ENCODE measurements around the gene STUM. TPM values are rescaled to one million over a fixed set of nuclear protein-coding genes. Genes with fewer than 3 reads are reported as not detected.
A peak's percentile ranks its signal among the peaks of the same experiment; 100 is the strongest.

Gene STUM
- total and polyA plus RNA-seq, 12 donors = 0.13 to 0.44 (median 0.24) TPM; not detected in 1

DNA sequence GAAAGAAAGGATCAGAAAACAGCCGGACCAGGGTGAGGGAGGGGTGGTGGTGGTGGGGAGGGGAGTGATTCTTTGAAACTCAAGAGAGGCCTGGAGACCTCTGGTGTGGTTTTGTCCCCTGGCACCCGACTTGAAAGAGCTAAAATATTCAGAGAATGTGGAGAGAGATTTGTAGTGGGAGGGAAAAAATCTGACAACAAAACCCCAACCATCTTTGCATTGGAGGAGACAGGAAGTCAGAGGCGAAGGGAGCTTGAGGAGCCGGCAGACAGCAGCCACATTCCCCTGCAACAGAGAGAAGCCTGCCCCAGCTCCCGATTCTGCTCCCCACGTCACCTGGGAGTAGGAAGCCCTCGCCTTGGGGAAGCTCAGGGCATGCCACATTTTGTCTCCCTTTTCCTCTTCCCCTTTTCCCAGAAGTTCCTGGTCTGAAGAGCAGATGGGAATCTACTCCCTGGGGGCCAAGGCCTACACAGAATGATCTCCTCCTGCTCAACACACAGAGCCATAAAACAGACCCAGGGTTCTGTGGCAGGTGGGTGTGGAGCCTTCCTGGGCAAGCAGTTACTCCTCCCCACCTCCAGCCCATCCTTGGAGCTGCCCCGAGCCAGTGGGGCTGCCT, 105.6 kb downstream of the STUM start:
- no peak for DNase-seq

DNA sequence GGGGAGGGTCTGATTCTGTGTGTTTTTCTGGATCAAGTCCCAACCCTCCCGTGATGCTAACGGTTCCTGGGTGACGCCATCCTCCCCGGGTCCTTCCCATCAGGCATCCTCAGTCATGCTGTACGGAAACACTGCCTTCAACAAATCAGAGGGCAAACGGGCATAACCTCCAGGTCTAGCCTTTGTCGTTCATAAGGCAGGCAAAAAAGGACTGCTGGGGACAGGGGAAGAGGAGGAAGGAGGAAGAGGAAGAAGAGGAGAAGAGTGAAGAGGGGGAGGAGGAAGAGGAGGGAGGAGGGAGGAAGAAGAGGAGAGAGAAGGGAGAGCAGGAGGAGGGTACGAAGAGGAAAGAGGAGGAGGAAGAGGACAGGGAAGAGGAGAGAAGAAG, 106.1 kb downstream of the STUM start:
- H3K9me3 ChIP-seq (replicated peaks in 1 of 3) = no peaks in the 10 kb centered on the region
- no peak for DNase-seq
- WGBS, 4 donors = 55 to 76% (median 67%) methylated on average over 8 of the region's 8 CpGs
- no peaks in the 10 kb centered on the region for H3K27me3 ChIP-seq
- peaks cover 10 to 27% of the 10 kb centered on the region in 2 donors for H3K4me1 ChIP-seq (replicated peaks in 1 of 2)
- H3K4me3 ChIP-seq = no peak overlapping the region
- TF ChIP-seq POLR2A (IDR thresholded peaks at IDR 0.05) = no peak
- TF ChIP-seq, protein P1, sequence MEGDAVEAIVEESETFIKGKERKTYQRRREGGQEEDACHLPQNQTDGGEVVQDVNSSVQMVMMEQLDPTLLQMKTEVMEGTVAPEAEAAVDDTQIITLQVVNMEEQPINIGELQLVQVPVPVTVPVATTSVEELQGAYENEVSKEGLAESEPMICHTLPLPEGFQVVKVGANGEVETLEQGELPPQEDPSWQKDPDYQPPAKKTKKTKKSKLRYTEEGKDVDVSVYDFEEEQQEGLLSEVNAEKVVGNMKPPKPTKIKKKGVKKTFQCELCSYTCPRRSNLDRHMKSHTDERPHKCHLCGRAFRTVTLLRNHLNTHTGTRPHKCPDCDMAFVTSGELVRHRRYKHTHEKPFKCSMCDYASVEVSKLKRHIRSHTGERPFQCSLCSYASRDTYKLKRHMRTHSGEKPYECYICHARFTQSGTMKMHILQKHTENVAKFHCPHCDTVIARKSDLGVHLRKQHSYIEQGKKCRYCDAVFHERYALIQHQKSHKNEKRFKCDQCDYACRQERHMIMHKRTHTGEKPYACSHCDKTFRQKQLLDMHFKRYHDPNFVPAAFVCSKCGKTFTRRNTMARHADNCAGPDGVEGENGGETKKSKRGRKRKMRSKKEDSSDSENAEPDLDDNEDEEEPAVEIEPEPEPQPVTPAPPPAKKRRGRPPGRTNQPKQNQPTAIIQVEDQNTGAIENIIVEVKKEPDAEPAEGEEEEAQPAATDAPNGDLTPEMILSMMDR (IDR thresholded peaks at IDR 0.05) = no peak
- H3K27ac ChIP-seq = peak overlapping the region in 2 of 5 donors; percentile 17 to 71
- intact Hi-C loops (cut with DNase I) = loop anchor here in 1 of 2 donors (10.0 kb wide), 1 partner anchor 80 kb away; the partner anchor contains the start of gene ITPKB
- no peaks in the 10 kb centered on the region for H3K36me3 ChIP-seq (replicated peaks in 1 of 2)

More for the DNA sequence above, 105.6 kb downstream of the STUM start:
- Histone ChIP-seq H3K4me1 (replicated peaks in 1 of 2) (peaks cover 8 to 24% of the 10 kb centered on the region in 2 donors), H3K27ac (peak overlapping the region in 2 of 5 donors; percentile 17 to 71), H3K9me3 (replicated peaks in 1 of 3) (no peaks in the 10 kb centered on the region), H3K27me3 (no peaks in the 10 kb centered on the region), H3K36me3 (replicated peaks in 1 of 2) (no peaks in the 10 kb centered on the region), H3K4me3 (no peak overlapping the region)
- intact Hi-C loops (cut with DNase I) = loop anchor here in 1 of 2 donors (10.0 kb wide), 1 partner anchor 81 kb away; the partner anchor contains the start of gene ITPKB
- WGBS, 4 donors = 56 to 59% (median 58%) methylated on average over 7 to 8 of the region's 8 CpGs
- no peak for TF ChIP-seq POLR2A (IDR thresholded peaks at IDR 0.05)
- TF ChIP-seq, protein P1 (IDR thresholded peaks at IDR 0.05) = no peak

DNA sequence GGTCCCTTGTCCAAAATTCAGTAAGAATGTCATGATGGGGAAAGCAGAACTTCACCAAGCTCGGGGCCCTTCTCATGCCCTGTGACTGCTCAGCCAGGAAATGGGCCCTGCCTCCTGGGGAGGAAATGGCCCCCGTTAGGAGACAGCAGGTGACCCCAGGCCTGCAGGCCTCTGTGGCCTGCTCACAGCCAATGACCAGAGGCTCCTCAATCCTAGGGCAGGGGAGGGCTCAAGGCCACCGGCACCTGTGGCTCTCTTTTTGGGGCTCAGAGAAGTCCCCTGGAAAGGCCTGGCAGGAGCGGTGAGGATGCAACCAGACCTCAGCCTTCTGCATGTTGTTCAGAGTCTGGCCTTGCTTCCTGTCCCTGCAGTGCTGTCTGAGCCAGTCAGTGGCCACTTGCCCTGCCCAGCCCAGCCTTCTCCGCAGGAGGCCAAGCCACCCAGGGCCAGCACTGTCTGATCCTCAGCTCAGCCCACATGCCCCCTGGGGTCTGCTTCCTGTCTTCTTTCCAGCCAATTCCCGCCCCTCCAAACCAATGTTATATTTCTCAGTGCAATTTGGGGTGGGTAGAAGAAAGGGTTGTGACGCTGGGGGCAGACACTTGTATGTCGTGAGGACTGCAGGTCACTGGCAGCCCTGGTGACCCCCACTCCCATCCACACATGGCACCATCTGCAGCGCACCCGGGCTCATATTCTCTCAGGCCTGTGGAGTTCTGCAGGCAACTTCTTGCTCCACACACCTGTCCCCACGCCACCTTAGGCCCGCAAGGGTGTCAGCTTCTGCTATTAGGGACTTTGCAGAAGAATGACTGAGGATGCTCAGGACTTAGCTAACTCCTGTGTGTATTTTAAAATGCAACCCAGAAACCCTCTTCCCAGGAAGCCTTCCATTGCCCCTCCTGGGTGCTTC, 106.9 kb downstream of the STUM start:
- H3K36me3 ChIP-seq (replicated peaks in 1 of 2) = no peaks in the 10 kb centered on the region
- H3K4me1 ChIP-seq (replicated peaks in 1 of 2) = peaks cover 19 to 36% of the 10 kb centered on the region in 2 donors
- no peak for DNase-seq
- no peaks in the 10 kb centered on the region for H3K27me3 ChIP-seq
- no peaks in the 10 kb centered on the region for H3K9me3 ChIP-seq (replicated peaks in 1 of 3)
- H3K4me3 ChIP-seq = no peak overlapping the region
- 75 to 81% (median 79%) methylated on average over 7 to 12 of the region's 12 CpGs for WGBS, 4 donors
- intact Hi-C loops (cut with DNase I) = loop anchor here in 1 of 2 donors (10.0 kb wide), 1 partner anchor 79 kb away; the partner anchor contains the start of gene ITPKB
- peak overlapping the region in 2 of 5 donors; percentile 21 to 71 for H3K27ac ChIP-seq
- TF ChIP-seq, protein P1 (IDR thresholded peaks at IDR 0.05) = no peak
- no peak for TF ChIP-seq POLR2A (IDR thresholded peaks at IDR 0.05)

DNA sequence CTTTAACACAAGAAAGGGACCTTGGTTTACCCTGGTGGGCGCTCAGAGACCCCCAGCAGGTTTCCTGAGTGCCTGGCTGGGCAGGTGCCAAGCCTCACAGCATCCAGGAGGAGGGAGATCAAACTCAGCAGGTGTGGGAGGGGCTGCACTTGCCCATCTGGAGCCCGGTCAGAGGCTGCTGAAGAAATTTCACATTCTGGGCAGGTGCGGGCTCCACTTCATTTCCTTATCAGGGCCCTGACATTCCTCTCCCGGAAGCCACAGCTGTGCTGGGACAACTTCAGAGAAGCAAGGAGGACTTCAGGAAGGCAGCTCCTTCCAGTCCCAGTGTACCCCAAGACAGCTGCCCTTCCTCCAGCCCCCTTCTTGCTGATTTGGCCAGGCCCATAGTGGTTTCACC, 107.6 kb downstream of the STUM start:
- TF ChIP-seq POLR2A (IDR thresholded peaks at IDR 0.05) = no peak
- no peaks in the 10 kb centered on the region for H3K27me3 ChIP-seq
- no peaks in the 10 kb centered on the region for H3K9me3 ChIP-seq (replicated peaks in 1 of 3)
- H3K27ac ChIP-seq = peak overlapping the region in 1 of 5 donors; percentile 71
- H3K4me3 ChIP-seq = no peak overlapping the region
- no peak for DNase-seq
- intact Hi-C loops (cut with DNase I) = loop anchor here in 1 of 2 donors (10.0 kb wide), 1 partner anchor 79 kb away; the partner anchor contains the start of gene ITPKB
- 61 to 66% (median 62%) methylated on average over 4 of the region's 4 CpGs for WGBS, 4 donors
- peaks cover 26 to 43% of the 10 kb centered on the region in 2 donors for H3K4me1 ChIP-seq (replicated peaks in 1 of 2)
- no peaks in the 10 kb centered on the region for H3K36me3 ChIP-seq (replicated peaks in 1 of 2)

Measured in adrenal gland (tissue), 12 donors.